HG02981 (cell line): Measurements from ENCODE around the gene SH3PXD2B.

Experiments
- ATAC-seq: cut with Tn5 transposase; IDR thresholded peaks from one replicate; pipeline ENCODE4 v1.9.1; 2021; ENCODE audit warnings: mild to moderate bottlenecking, moderate library complexity; ENCODE audit not compliant: unreplicated experiment

SH3PXD2B gene

GRCh38 chr5:172280929-172281328 is 173.4 kb downstream of the SH3PXD2B start:
- ATAC-seq = no peak

- no peak for ATAC-seq
These were observed 174.0 kb downstream of the SH3PXD2B start for GRCh38 chr5:172280317-172280716.

- ATAC-seq = no peak
These were observed 176.0 kb downstream of the SH3PXD2B start for GRCh38 chr5:172278356-172278755.

GRCh38 chr5:172276214-172276613 is 178.1 kb downstream of the SH3PXD2B start:
- ATAC-seq = no peak
